ENCODE results near the gene AGRP. TPM values are rescaled to one million over a fixed set of nuclear protein-coding genes. Genes with fewer than 3 reads are reported as not detected.

Gene AGRP
- total and polyA plus RNA-seq, 8 donors, result 0.23 TPM; not detected in 7

DNA sequence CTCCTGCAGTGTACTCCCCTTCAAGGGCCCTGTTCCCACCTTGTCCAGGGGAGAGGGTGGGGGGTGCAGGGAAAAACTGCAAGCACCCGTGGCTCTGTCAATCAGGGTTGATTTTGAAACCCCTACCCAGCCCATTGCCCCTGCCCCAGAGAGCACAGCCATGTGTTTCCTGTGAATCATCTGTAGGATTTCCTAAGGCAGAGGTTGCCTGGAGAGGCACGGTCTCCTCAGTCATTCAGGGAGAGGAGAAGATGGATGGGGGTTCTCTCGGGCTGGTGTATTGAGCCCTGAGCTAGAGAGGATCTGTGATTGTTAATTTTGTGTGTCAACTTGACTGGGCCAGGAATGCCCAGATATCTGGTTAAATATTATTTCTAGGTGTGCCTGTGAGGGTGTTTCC, 3.5 kb upstream of the AGRP start:
- no peak overlapping the region for H3K4me3 ChIP-seq
- ATAC-seq (no peak), FAIRE-seq (no peak), DNase-seq (no peak)
- intact Hi-C loops (cut with DNase I), result no loop called here
- TF ChIP-seq CTCF (IDR thresholded peaks at IDR 0.05), result no peak
- 78 to 84% methylated on average over 3 of the region's 3 CpGs for WGBS, 2 donors
- H3K4me1 ChIP-seq, result peaks cover 8 to 24% (median 11%) of the 10 kb centered on the region in 3 donors
- H3K9me3 ChIP-seq, result no peaks in the 10 kb centered on the region
- H3K27me3 ChIP-seq, result no peaks in the 10 kb centered on the region
- no peak overlapping the region for H3K27ac ChIP-seq
- peaks cover 0 to 8% (median 0%) of the 10 kb centered on the region in 3 donors for H3K36me3 ChIP-seq

- intact Hi-C loops (cut with DNase I), result no loop called here
- no peak overlapping the region for H3K27ac ChIP-seq
Measured at GRCh38 chr16:67483731-67484525, 581 bp upstream of the AGRP start.

GRCh38 chr16:67482233-67482924, 968 bp downstream of the AGRP start:
- 80 to 82% methylated on average over 25 of the region's 25 CpGs for WGBS, 2 donors
- intact Hi-C loops (cut with DNase I), result no loop called here
- Histone ChIP-seq H3K27me3 (no peaks in the 10 kb centered on the region), H3K36me3 (peaks cover 0 to 8% (median 0%) of the 10 kb centered on the region in 3 donors), H3K9me3 (no peaks in the 10 kb centered on the region), H3K4me1 (peaks cover 8 to 34% (median 13%) of the 10 kb centered on the region in 3 donors), H3K27ac (peak overlapping the region in 2 of 4 donors; percentile 52 to 55), H3K4me3 (peak overlapping the region in 3 of 4 donors; percentile 78 to 97 (median 91))
- TF ChIP-seq CTCF (IDR thresholded peaks at IDR 0.05), result no peak
- peak in 1 of 6 donors; percentile 37 for DNase-seq
- ATAC-seq, result no peak
- FAIRE-seq, result no peak

More at GRCh38 chr16:67483731-67484525, 581 bp upstream of the AGRP start:
- Histone ChIP-seq H3K27me3 (no peaks in the 10 kb centered on the region), H3K9me3 (no peaks in the 10 kb centered on the region), H3K4me3 (no peak overlapping the region), H3K36me3 (peaks cover 0 to 8% (median 0%) of the 10 kb centered on the region in 3 donors), H3K4me1 (peaks cover 8 to 26% (median 11%) of the 10 kb centered on the region in 3 donors)
- FAIRE-seq, result no peak
- no peak for DNase-seq
- 80% methylated on average over 12 of the region's 12 CpGs for WGBS, 2 donors
- no peak for ATAC-seq
- no peak for TF ChIP-seq CTCF (IDR thresholded peaks at IDR 0.05)

GRCh38 chr16:67481561-67482232, 1.6 kb downstream of the AGRP start:
- H3K27ac ChIP-seq, result peak overlapping the region in 3 of 4 donors; percentile 52 to 89 (median 55)
- ATAC-seq (peak; percentile 1 to 12 (median 2)), DNase-seq (peak in 4 of 6 donors; percentile 60 to 84 (median 78)), FAIRE-seq (no peak)
- H3K9me3 ChIP-seq, result no peaks in the 10 kb centered on the region
- H3K4me3 ChIP-seq, result peak overlapping the region; percentile 19 to 97 (median 84)
- 18% methylated on average over 17 of the region's 17 CpGs for WGBS, 2 donors
- peaks cover 8 to 40% (median 17%) of the 10 kb centered on the region in 3 donors for H3K4me1 ChIP-seq
- H3K36me3 ChIP-seq, result peaks cover 0 to 8% (median 0%) of the 10 kb centered on the region in 3 donors
- H3K27me3 ChIP-seq, result no peaks in the 10 kb centered on the region
- intact Hi-C loops (cut with DNase I), result no loop called here
- TF ChIP-seq CTCF (IDR thresholded peaks at IDR 0.05), result no peak

All from pancreas (tissue), 10 donors.